GM18507 (cell line): ENCODE results near the gene SF3B5.
"Not testable (repeated sequence)": the region's sequence is repeated elsewhere in the genome, so short reads cannot be mapped to it uniquely, and the experiment has no call there.

Experiments used
- DNase-seq: peaks from one replicate; pipeline ENCODE4 v3.0.0; 2011; ENCODE audit warnings: low read depth; ENCODE audit not compliant: insufficient read length; ENCODE audit errors: extremely low spot score
- FAIRE-seq: peaks from 2 replicates; lab custom pipeline; 2011; peaks lifted over from hg19 to GRCh38; lab: Jason Lieb, UNC

Gene SF3B5

GRCh38 chr6:144110210-144110609, 14.8 kb upstream of the SF3B5 start:
- FAIRE-seq (no peak), DNase-seq (no peak)

- no peak for DNase-seq
- no peak for FAIRE-seq
Observed at GRCh38 chr6:144106206-144106605, 10.8 kb upstream of the SF3B5 start.

GRCh38 chr6:144104898-144105487, 9.6 kb upstream of the SF3B5 start:
- FAIRE-seq (peak; percentile 87), DNase-seq (peak; percentile 39)

- DNase-seq (no peak), FAIRE-seq (no peak)
Observed at GRCh38 chr6:144104488-144104887, 9.1 kb upstream of the SF3B5 start.

- FAIRE-seq, result no peak
- no peak for DNase-seq
Observed at GRCh38 chr6:144103026-144103563, 7.7 kb upstream of the SF3B5 start.

GRCh38 chr6:144098993-144099392, 3.6 kb upstream of the SF3B5 start:
- DNase-seq (no peak), FAIRE-seq (no peak)

GRCh38 chr6:144094731-144095133, 641 bp downstream of the SF3B5 start:
- no peak for FAIRE-seq
- no peak for DNase-seq

GRCh38 chr6:144093658-144094057, 1.7 kb downstream of the SF3B5 start:
- no peak for DNase-seq
- no peak for FAIRE-seq

- no peak for FAIRE-seq
- no peak for DNase-seq
Observed at GRCh38 chr6:144093236-144093635, 2.1 kb downstream of the SF3B5 start.

- DNase-seq (no peak), FAIRE-seq (no peak)
Observed at GRCh38 chr6:144090384-144090783, 5.0 kb downstream of the SF3B5 start.

- DNase-seq (no peak), FAIRE-seq (no peak)
Observed at GRCh38 chr6:144087789-144088426, 7.5 kb downstream of the SF3B5 start.

- no peak for DNase-seq
- FAIRE-seq, result no peak
Observed at GRCh38 chr6:144086959-144087358, 8.4 kb downstream of the SF3B5 start.

GRCh38 chr6:144083172-144083571, 12.2 kb downstream of the SF3B5 start:
- DNase-seq (no peak), FAIRE-seq (peak; percentile 58)

GRCh38 chr6:144082412-144082811, 13.0 kb downstream of the SF3B5 start:
- not testable (repeated sequence) for DNase-seq, FAIRE-seq

- DNase-seq, result no peak
- no peak for FAIRE-seq
Observed at GRCh38 chr6:144077871-144078270, 17.5 kb downstream of the SF3B5 start.

- no peak for FAIRE-seq
- DNase-seq, result no peak
Observed at GRCh38 chr6:144075875-144076274, 19.5 kb downstream of the SF3B5 start.

GRCh38 chr6:144075187-144075586, 20.2 kb downstream of the SF3B5 start:
- DNase-seq (no peak), FAIRE-seq (peak; percentile 86)

GRCh38 chr6:144073024-144073423, 22.3 kb downstream of the SF3B5 start:
- DNase-seq (no peak), FAIRE-seq (no peak)

- DNase-seq (no peak), FAIRE-seq (no peak)
Observed at GRCh38 chr6:144069506-144069905, 25.9 kb downstream of the SF3B5 start.

GRCh38 chr6:144068794-144069193, 26.6 kb downstream of the SF3B5 start:
- FAIRE-seq (no peak), DNase-seq (no peak)

GRCh38 chr6:144066741-144067484, 28.5 kb downstream of the SF3B5 start:
- FAIRE-seq (peak; percentile 87), DNase-seq (no peak)
